GM19239 (cell line): ENCODE data around the gene ATP1A3.
"Not testable (repeated sequence)": the region's sequence is repeated elsewhere in the genome, so short reads cannot be mapped to it uniquely, and the experiment has no call there.

ENCODE experiments used
- DNase-seq: peaks from one replicate; pipeline ENCODE4 v3.0.0; 2011; ENCODE audit warnings: low spot score; ENCODE audit not compliant: insufficient read length
- FAIRE-seq: peaks from 2 replicates; lab custom pipeline; 2011; peaks lifted over from hg19 to GRCh38; lab: Jason Lieb, UNC

ATP1A3 gene

GRCh38 chr19:42012747-42013146 lies 18.7 kb upstream of the ATP1A3 start:
- not testable (repeated sequence) for FAIRE-seq, DNase-seq

GRCh38 chr19:42010245-42011126 lies 16.5 kb upstream of the ATP1A3 start:
- FAIRE-seq (no peak), DNase-seq (no peak)

DNA sequence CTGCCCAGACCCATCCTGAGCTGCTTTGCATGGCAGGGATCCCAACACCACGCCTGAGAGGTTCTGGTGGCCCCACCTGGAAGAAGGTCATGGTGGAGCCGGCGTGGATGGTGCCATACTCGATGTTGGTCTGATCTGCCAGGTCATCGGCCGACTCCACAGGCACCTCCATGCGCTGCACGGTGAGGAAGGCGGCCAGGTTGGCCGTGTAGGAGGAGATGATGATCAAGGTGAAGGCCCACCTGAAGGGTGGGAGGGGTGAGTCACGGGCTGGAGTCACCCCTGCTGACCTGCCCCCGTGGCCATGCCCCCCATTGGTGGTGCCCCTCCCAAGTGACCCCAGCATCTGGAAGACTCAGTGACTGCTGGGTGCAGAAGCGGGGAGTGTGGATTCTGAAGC lies 12.5 kb upstream of the ATP1A3 start:
- DNase-seq = no peak
- no peak for FAIRE-seq

GRCh38 chr19:42005504-42005903 lies 11.5 kb upstream of the ATP1A3 start:
- FAIRE-seq = no peak
- DNase-seq = no peak

DNA sequence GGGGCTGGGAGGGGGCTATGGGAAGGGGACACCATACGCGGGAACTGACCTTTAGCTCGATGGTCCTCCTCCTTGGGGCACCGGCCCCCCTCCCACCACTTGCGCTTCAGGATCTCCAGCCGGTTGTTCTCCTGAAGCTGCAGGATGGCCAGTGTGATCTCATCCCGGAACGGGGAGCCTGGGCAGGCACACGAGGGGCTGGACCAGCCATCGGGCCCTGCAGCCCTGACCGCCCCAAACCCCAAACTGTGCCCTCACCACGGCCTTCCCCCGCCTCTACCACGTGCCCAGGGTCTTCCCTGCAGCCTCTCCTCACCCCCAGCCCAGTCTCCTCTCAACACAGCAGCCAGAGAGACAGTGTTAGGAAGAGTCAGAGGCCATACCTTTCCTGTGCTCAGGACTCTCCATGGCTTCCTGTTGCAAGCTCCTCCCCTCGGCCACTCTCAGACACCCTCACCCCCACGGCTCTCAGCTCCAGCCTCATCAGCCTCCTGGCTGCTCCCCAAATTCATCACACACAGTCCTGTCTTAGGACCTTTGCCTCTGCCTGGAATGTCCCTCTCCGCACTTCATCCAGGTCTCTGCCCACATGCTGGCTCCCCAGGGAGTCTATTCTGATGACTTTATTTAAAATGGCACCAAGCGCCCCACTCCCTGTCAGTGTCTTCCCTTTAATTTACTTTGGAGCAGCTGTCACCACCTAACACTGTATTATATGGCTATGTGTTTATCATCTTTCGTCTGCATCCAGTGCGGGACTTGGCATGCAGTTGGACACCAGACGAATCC lies 9.7 kb upstream of the ATP1A3 start:
- FAIRE-seq (no peak), DNase-seq (no peak)

GRCh38 chr19:41999878-42000208 lies 5.8 kb upstream of the ATP1A3 start:
- FAIRE-seq = no peak
- no peak for DNase-seq

GRCh38 chr19:41999071-41999877 lies 5.2 kb upstream of the ATP1A3 start:
- no peak for DNase-seq
- no peak for FAIRE-seq

DNA sequence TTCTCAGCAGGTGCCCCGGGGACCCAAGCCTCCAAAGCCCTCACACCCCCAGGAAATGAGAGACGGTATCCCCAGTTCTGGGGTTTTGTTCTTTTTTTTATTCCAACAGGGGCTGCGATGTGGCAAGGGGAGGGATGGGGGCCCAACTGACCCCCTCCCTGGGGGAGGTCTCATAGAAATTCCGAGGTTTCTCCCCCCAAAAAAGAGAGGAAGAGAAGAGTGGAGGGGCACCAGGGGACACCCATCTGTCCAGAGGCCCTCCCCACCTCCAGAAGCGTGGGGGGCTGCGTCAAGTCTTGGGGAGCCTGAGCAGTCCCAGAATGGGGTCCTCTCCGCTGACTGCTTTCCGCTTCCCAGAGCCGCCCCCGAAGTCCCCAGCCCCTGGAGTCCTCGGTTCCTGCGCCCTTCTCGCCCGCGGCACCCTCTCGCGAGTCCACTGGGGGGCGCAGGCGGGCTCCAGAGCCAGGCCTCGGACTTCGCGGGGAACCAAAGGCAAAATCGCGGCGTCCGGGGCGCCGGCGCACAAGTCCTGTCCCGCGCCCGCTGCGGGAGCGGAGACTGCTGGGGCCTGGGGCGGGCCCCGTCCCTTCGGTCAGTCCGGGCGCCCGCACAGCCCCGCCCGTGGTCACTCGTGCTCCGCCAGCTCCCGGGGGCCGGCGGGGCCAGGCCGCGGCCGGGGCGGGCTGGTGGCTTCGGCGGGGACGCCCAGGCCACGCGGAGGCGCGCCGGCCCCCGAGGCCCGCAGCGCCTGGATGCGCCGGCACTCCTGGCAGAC lies 4.4 kb upstream of the ATP1A3 start:
- FAIRE-seq = no peak
- peak; percentile 80 for DNase-seq

GRCh38 chr19:41997851-41998229 lies 3.8 kb upstream of the ATP1A3 start:
- FAIRE-seq (no peak), DNase-seq (no peak)

GRCh38 chr19:41997121-41997850 lies 3.3 kb upstream of the ATP1A3 start:
- no peak for FAIRE-seq
- DNase-seq = peak; percentile 80

DNA sequence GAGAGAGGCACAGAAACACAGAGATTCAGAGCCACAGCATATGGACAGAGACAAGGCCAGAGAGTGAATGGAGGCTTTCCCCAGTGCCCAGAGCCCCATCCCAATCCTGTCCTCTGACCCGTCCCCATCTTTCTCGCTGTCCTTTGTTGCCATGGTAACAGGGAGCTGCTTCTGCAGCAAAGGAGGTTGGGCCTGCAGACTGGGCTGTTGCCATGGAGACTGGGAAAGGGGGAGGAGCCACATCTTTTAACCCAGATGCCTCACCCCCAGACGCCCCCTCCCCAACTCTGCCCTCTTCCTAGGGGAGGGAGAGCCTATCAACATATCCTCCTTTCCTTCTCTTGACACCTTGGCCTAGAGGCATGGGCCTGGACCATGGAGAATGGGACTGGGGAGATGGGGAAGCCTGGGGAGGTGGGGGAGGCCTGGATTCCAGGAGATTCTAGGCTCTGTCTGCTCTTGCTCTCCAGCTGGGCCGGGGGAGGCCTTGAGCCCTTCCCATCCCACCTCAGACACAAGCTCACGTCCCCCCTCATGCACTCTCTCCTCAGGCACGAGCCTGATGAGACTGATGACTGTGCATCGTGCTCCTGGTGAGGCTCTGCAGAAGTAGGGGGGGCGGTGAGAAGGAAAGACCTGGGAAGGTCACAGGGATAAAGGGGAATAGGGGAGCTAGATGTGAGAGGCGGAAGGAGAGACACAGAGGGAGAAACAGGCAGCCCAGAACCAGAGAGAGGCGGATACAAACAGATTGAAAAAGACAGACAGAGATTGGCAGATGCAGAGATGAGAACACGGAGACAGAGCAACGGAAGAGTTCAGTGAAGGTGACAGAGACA lies 2.1 kb upstream of the ATP1A3 start:
- FAIRE-seq = no peak
- DNase-seq = no peak

DNA sequence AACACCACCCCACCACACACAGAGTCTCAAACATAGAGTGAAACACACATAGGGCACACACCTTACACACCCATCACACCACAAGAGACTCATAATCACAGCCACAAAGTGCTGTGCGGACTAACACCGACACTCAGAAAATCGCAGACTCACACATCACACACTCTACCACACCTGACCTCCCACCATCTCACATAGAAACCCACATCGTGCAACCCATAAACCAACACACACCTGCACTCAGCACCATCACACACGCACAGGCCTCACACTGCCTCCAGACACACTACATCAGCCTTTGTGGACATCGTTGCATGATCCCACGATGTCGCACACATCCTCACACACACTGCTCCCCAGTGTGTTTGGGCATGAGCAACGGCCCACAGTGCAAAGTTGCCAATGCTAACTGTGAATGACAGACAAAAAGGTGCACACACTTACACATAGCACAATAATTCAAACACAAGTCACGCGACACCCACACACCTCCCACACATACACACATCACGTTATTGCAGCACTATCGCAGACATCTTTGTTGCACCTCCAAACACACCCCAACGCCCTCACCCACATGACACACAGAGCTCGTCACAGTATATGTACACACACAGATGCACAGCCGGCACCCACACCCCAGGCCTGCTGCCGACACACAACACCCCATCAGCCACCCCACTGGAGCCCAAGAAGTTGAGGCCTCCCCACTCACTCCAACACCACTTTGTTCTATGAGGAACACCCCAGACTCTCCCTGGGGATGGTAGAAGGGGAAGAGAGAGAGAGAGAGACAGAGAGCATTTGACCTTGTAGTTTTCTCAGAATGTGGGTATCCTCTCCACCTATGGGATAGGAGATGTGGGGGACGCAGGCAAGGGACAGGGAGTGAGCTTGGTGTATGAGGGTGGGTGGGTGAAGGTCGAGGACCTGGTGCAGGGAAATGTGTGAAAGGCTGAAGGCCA lies 1.2 kb upstream of the ATP1A3 start:
- FAIRE-seq (no peak), DNase-seq (no peak)

- FAIRE-seq = no peak
These were observed 516 bp upstream of the ATP1A3 start for GRCh38 chr19:41994521-41994971.

DNA sequence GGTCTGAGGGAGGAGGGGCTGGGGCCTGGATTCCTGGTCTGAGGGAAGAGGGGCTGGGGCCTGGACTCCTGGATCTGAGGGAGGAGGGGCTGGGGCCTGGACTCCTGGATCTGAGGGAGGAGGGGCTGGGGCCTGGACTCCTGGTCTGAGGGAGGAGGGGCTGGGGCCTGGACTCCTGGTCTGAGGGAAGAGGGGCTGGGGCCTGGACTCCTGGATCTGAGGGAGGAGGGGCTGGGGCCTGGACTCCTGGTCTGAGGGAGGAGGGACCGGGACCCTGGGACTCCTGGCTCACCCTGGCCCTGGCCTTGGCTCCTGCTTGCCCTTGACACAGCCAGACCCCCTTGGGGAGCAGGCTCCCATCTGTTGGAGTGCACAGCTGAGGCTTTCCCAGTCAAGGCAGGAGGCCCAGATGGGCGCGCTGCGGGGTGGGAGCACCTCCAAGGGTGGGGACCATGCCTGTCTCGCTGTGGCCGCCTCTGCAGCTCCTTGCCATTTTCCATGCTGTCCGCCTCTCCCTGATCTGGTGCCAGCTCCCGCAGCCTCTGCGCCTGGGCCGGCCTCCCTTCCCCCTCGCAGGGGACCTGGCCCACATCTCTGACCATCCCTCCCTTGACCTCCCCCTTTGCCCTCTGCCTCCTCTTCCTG lies 2.0 kb downstream of the ATP1A3 start:
- not testable (repeated sequence) for FAIRE-seq, DNase-seq

More at GRCh38 chr19:41994521-41994971, 516 bp upstream of the ATP1A3 start:
- no peak for DNase-seq

- DNase-seq = no peak
- FAIRE-seq = no peak
These were observed 3.0 kb downstream of the ATP1A3 start for GRCh38 chr19:41991025-41991424.

GRCh38 chr19:41990615-41991014 lies 3.4 kb downstream of the ATP1A3 start:
- no peak for FAIRE-seq

GRCh38 chr19:41990028-41990427 lies 4.0 kb downstream of the ATP1A3 start:
- DNase-seq (no peak), FAIRE-seq (no peak)

More at GRCh38 chr19:41990615-41991014, 3.4 kb downstream of the ATP1A3 start:
- no peak for DNase-seq
